Stomach (tissue), 19 donors: ENCODE results near the gene DEPDC1. TPM values are rescaled to one million over a fixed set of nuclear protein-coding genes. Genes with fewer than 3 reads are reported as not detected.
A peak's percentile ranks its signal among the peaks of the same experiment; 100 is the strongest.

ENCODE experiments used
- DNase-seq, 2 donors: peaks; one replicate each; pipeline versions ENCODE4 v3.0.0 to v3.0.0-alpha.2; 2013 to 2019
- H3K27ac ChIP-seq, 5 donors: fragments of 200-600 bp in 4 of 5; sonication (generic) in 4 of 5; one replicate each; pipeline ENCODE4 v1.5.1; 2013 to 2019; ENCODE audit warnings: mild to moderate bottlenecking in 1 of 5, moderate library complexity in 1 of 5
- H3K27me3 ChIP-seq, 3 donors: fragments of 200-600 bp; sonication (generic); one replicate each; pipeline ENCODE4 v1.5.1; 2017 to 2019; ENCODE audit warnings: mixed run types in 1 of 3
- H3K36me3 ChIP-seq, 4 donors: fragments of 200-600 bp; sonication (generic); 1 replicate in 3 of 4; 2 replicates in 1 of 4; pipeline ENCODE4 v1.5.1; 2016 to 2019
- H3K4me1 ChIP-seq, 4 donors: fragments of 200-600 bp; sonication (generic); one replicate each; pipeline ENCODE4 v1.5.1; 2016 to 2019
- H3K4me3 ChIP-seq, 4 donors: fragments of 200-600 bp; sonication (generic) in 3 of 4; one replicate each; pipeline ENCODE4 v1.5.1; 2016 to 2019; ENCODE audit warnings: mild to moderate bottlenecking in 1 of 4
- H3K9me3 ChIP-seq, 4 donors: fragments of 200-600 bp; sonication (generic); one replicate each; pipeline ENCODE4 v1.5.1; 2016 to 2019
- EP300 ChIP-seq: sonication (generic); formaldehyde crosslinking; IDR thresholded peaks from one replicate; pipeline ENCODE4 v1.6.1; 2017; ENCODE audit warnings: antibody characterized with exemption
- POLR2A ChIP-seq, 4 donors: fragments of 450-650 bp; IDR thresholded peaks; one replicate each; pipeline ENCODE4 v1.6.1; 2016; ENCODE audit warnings: antibody characterized with exemption in 4 of 4, control low read depth in 2 of 4, mild to moderate bottlenecking in 1 of 4, moderate library complexity in 1 of 4
- POLR2AphosphoS5 ChIP-seq, 3 donors: sonication (generic); formaldehyde crosslinking; IDR thresholded peaks; one replicate each; pipeline ENCODE4 v1.6.1; 2016; ENCODE audit warnings: antibody characterized with exemption in 3 of 3
- WGBS, 5 donors: extraction: QIAGEN DNeasy Blood & Tissue Kit in 3 of 5; methylation state at CpG; one replicate each; pipeline versions ENCODE4 v1.1.5 to v1.1.7; 2013 to 2018; 5-methylcytosine and 5-hydroxymethylcytosine counted together
- intact Hi-C: fragments of 100-400 bp; cut with DNase I; formaldehyde crosslinking; loops from one replicate; pipeline ENCODE4 v1.15.1; 2023; ENCODE audit warnings: low total_unique reads
- long read RNA-seq, 10 donors: transcript quantifications; one replicate each; lab custom pipeline, GENCODE V29; 2026
- polyA plus RNA-seq, 3 donors: library from polyadenylated mRNA; stranded (reverse); fragments of 200-250 nt; gene quantifications; one replicate each; pipeline ENCODE4 v1.2.3, GENCODE V29; 2013
- total RNA-seq, 5 donors: library from RNA; depleted of rRNA; stranded (reverse); fragments of >200 nt; gene quantifications; one replicate each; pipeline versions ENCODE4 v1.1.0 to v1.2.3, GENCODE V29; 2014 to 2016
- TF ChIP-seq, protein P1 (sequence below), 7 experiments: fragments of 450-650 bp in 4 of 7; fragments of 200-600 bp in 3 of 7; sonication (generic) in 3 of 7; IDR thresholded peaks; one replicate each; pipeline ENCODE4 v1.5.1; 2016 to 2019; ENCODE audit warnings: antibody characterized with exemption in 7 of 7, control low read depth in 2 of 7, mild to moderate bottlenecking in 1 of 7
- donor health status: healthy with polysubstance abuse.
- donor health status: Bipolar disorder and iron deficiency.
- donor health status: healthy.

The DEPDC1 gene, protein sequence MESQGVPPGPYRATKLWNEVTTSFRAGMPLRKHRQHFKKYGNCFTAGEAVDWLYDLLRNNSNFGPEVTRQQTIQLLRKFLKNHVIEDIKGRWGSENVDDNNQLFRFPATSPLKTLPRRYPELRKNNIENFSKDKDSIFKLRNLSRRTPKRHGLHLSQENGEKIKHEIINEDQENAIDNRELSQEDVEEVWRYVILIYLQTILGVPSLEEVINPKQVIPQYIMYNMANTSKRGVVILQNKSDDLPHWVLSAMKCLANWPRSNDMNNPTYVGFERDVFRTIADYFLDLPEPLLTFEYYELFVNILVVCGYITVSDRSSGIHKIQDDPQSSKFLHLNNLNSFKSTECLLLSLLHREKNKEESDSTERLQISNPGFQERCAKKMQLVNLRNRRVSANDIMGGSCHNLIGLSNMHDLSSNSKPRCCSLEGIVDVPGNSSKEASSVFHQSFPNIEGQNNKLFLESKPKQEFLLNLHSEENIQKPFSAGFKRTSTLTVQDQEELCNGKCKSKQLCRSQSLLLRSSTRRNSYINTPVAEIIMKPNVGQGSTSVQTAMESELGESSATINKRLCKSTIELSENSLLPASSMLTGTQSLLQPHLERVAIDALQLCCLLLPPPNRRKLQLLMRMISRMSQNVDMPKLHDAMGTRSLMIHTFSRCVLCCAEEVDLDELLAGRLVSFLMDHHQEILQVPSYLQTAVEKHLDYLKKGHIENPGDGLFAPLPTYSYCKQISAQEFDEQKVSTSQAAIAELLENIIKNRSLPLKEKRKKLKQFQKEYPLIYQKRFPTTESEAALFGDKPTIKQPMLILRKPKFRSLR
- total RNA-seq (10 to 100 TPM in 1 of 5 donors, 1 to 10 TPM in 2, under 1 TPM in 1, not detected in 1; 0.29 to 16.3 (median 3.8) TPM), polyA plus RNA-seq (1 to 10 TPM in 2 of 3 donors, under 1 TPM in 1; 1.00 to 2.4 (median 1.5) TPM)
- long read RNA-seq, donor 1, full-length matches to known transcripts = 1 of 1 reads
- long read RNA-seq, donor 1, partial matches to known transcripts = 0 of 1 reads
- long read RNA-seq, donor 1, other reads (novel, unspliced or antisense) = 0 of 1 reads
- long read RNA-seq, donor 2, full-length matches to known transcripts = 1 of 1 reads
- long read RNA-seq, donor 2, partial matches to known transcripts = 0 of 1 reads
- long read RNA-seq, donor 2, other reads (novel, unspliced or antisense) = 0 of 1 reads
- long read RNA-seq, donor 3 = 0 reads
- long read RNA-seq, donor 4 = 0 reads
- long read RNA-seq, donor 5 = 0 reads
- long read RNA-seq, donor 6 = 0 reads
- long read RNA-seq, donor 7 = 0 reads
- long read RNA-seq, donor 8, full-length matches to known transcripts = 1 of 1 reads
- long read RNA-seq, donor 8, partial matches to known transcripts = 0 of 1 reads
- long read RNA-seq, donor 8, other reads (novel, unspliced or antisense) = 0 of 1 reads
- long read RNA-seq, donor 9 = 0 reads
- long read RNA-seq, donor 10 = 0 reads

DNA sequence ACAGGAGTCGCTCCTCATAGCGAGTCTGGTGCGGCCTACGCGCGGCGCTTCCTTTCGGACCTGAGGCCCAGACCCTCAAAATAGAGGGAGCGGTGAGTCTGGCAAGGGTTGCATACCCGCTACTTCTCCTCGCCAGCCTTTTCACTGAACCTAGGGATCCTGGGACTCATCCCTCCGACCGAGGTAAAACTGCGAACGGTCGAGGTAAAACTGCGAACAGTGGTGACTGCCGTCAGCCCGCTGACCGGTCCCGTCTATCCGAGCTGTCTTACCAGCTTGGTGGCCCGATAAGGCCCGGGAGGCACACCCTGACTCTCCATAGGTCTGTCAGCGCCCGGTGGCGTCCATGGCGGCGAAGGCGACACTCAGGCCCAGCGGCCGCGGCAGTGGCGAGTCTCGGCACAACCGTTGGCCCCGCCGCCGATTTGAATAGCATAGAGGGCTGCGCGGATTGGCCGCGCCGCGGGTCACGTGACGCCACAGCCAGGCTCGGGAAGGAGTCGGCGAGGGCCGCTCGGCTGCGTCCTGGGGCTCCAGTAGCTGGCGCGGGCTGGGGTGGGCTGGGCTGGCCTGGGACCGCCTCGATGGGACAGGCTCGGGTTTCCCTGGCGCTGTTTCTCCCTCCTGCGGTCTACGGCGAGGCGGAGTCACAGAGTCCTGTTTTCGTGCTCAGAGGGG is at the start of gene DEPDC1:
Gene DEPDC1, minus strand, starts transcription at position 403 of the 678 bp plus-strand sequence. Its CDS starts 83 bp downstream, at position 320.
- H3K4me3 ChIP-seq = peak within 1 kb of the TSS; percentile 62 to 73 (median 68)
- no peaks in the 10 kb centered on the region for H3K9me3 ChIP-seq
- intact Hi-C loops = no loop called here
- WGBS, 5 donors = 0 to 2% (median 1%) methylated on average over 27 to 64 of the region's 64 CpGs
- no peaks in the 10 kb centered on the region for H3K27me3 ChIP-seq
- TF ChIP-seq EP300 (no peak), POLR2A (IDR thresholded peaks at IDR 0.05) (no peak), POLR2AphosphoS5 (IDR thresholded peaks at IDR 0.05) (peak in 1 of 3 donors; percentile 60)
- TF ChIP-seq, protein P1, sequence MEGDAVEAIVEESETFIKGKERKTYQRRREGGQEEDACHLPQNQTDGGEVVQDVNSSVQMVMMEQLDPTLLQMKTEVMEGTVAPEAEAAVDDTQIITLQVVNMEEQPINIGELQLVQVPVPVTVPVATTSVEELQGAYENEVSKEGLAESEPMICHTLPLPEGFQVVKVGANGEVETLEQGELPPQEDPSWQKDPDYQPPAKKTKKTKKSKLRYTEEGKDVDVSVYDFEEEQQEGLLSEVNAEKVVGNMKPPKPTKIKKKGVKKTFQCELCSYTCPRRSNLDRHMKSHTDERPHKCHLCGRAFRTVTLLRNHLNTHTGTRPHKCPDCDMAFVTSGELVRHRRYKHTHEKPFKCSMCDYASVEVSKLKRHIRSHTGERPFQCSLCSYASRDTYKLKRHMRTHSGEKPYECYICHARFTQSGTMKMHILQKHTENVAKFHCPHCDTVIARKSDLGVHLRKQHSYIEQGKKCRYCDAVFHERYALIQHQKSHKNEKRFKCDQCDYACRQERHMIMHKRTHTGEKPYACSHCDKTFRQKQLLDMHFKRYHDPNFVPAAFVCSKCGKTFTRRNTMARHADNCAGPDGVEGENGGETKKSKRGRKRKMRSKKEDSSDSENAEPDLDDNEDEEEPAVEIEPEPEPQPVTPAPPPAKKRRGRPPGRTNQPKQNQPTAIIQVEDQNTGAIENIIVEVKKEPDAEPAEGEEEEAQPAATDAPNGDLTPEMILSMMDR (IDR thresholded peaks at IDR 0.05) = no peak
- DNase-seq = peak; percentile 94 to 98
- peaks cover 6 to 21% (median 17%) of the 10 kb centered on the region in 4 donors for H3K4me1 ChIP-seq
- H3K36me3 ChIP-seq = no peaks in the 10 kb centered on the region
- H3K27ac ChIP-seq = peak within 1 kb of the TSS in 3 of 5 donors; percentile 13 to 55 (median 46)

DNA sequence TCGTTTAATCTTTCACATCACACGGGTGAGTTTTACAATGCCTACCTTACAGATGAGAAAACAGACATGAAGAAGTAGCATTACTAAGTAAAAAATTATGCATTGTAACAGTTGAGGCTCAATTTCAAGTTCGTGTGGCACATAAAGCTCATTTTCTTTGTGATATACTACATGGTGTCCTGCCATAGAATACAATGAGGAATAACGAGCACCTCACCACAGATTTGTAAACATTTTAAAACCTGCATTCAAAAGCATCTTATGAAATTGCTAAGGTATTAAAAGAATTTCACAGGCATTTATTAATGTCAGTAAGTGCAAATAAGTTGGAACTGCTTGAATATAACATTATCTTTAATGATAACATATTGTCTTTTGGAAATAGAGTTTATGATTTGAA is 47.8 kb upstream of the DEPDC1 start:
- Histone ChIP-seq H3K27ac (no peak overlapping the region), H3K4me1 (no peaks in the 10 kb centered on the region), H3K36me3 (no peaks in the 10 kb centered on the region), H3K4me3 (no peak overlapping the region), H3K27me3 (no peaks in the 10 kb centered on the region), H3K9me3 (peaks cover 0 to 2% (median 0%) of the 10 kb centered on the region in 4 donors)
- no peak for DNase-seq
- 68 to 77% (median 75%) methylated on average over 4 of the region's 4 CpGs for WGBS, 5 donors
- TF ChIP-seq, protein P1 (IDR thresholded peaks at IDR 0.05) = no peak
- no peak for TF ChIP-seq POLR2A (IDR thresholded peaks at IDR 0.05)
- no peak for TF ChIP-seq EP300
- no peak for TF ChIP-seq POLR2AphosphoS5 (IDR thresholded peaks at IDR 0.05)
- intact Hi-C loops = no loop called here

DNA sequence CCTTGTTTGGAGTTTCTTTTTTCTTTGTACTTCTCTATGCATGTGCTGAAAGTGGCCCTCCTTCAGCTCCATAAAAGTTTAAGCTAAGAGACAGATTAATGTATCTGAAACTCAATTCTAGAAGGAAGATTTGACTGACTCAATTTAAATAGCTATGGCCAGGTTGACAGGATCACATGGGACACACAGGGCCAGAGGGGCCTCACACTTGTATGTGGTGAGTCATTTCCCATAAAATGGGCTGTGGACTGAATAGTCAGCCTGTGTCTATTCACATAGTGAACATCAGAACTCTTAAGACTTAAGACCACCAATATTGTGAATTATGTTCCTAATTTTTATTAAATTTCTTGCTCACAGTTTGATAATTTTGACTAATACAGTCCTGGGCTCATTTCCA is 45.7 kb upstream of the DEPDC1 start:
- Histone ChIP-seq H3K27me3 (no peaks in the 10 kb centered on the region), H3K36me3 (no peaks in the 10 kb centered on the region), H3K4me3 (no peak overlapping the region), H3K27ac (no peak overlapping the region), H3K9me3 (no peaks in the 10 kb centered on the region), H3K4me1 (no peaks in the 10 kb centered on the region)
- TF ChIP-seq POLR2AphosphoS5 (IDR thresholded peaks at IDR 0.05) (no peak), EP300 (no peak), POLR2A (IDR thresholded peaks at IDR 0.05) (no peak)
- TF ChIP-seq, protein P1 (IDR thresholded peaks at IDR 0.05) = no peak
- intact Hi-C loops = no loop called here
- no peak for DNase-seq
